NB4 (cell line): ENCODE data around the gene MYORG.

Experiments used
- DNase-seq: peaks from one replicate; pipeline ENCODE4 v3.0.0; 2010; ENCODE audit warnings: low read depth
- H3K4me3 ChIP-seq: one replicate; pipeline ENCODE4 v1.5.1; 2011; ENCODE audit warnings: mild to moderate bottlenecking, low read depth, low read length, moderate library complexity
- CTCF ChIP-seq: IDR thresholded peaks from one replicate; pipeline ENCODE4 v1.5.1; 2012; ENCODE audit warnings: low read depth, low read length
- MAX ChIP-seq: IDR thresholded peaks from 2 replicates; pipeline ENCODE4 v1.6.1; 2011; ENCODE audit warnings: low read depth, low read length
- MYC ChIP-seq: IDR thresholded peaks from 2 replicates; pipeline ENCODE4 v1.6.1; 2011; ENCODE audit warnings: low read depth, low read length
- POLR2A ChIP-seq: IDR thresholded peaks from 2 replicates; pipeline ENCODE4 v1.6.1; 2011; ENCODE audit warnings: mild to moderate bottlenecking; ENCODE audit not compliant: insufficient read length; ENCODE audit errors: extremely low read depth

The MYORG gene

GRCh38 chr9:34378376-34379060 lies 1.8 kb upstream of the MYORG start:
- TF ChIP-seq CTCF = no peak
- TF ChIP-seq POLR2A = no peak
- no peak for TF ChIP-seq MAX
- TF ChIP-seq MYC = no peak
- DNase-seq = no peak

GRCh38 chr9:34377404-34377746 lies 677 bp upstream of the MYORG start:
- peak overlapping the region; percentile 78 for H3K4me3 ChIP-seq

More at GRCh38 chr9:34378376-34379060, 1.8 kb upstream of the MYORG start:
- no peak overlapping the region for H3K4me3 ChIP-seq

GRCh38 chr9:34375901-34376595 lies 650 bp downstream of the MYORG start:
- DNase-seq = peak; percentile 61
- TF ChIP-seq MYC (peak; percentile 64), POLR2A (no peak), MAX (peak; percentile 82), CTCF (peak; percentile 37)
- H3K4me3 ChIP-seq = peak overlapping the region; percentile 78

More at GRCh38 chr9:34377404-34377746, 677 bp upstream of the MYORG start:
- TF ChIP-seq MYC (no peak), MAX (no peak), CTCF (no peak), POLR2A (no peak)
- DNase-seq = peak; percentile 77

- TF ChIP-seq MAX (no peak), POLR2A (no peak), CTCF (no peak), MYC (no peak)
- DNase-seq = peak; percentile 30
- H3K4me3 ChIP-seq = no peak overlapping the region
These were observed 1.7 kb downstream of the MYORG start for GRCh38 chr9:34374905-34375552.

GRCh38 chr9:34374339-34374738 lies 2.4 kb downstream of the MYORG start:
- TF ChIP-seq POLR2A (no peak), MYC (no peak), CTCF (no peak), MAX (no peak)
- H3K4me3 ChIP-seq = no peak overlapping the region
- no peak for DNase-seq
